Astrocyte (in vitro differentiated cells and primary cell): ENCODE measurements around the gene SLC22A14.

Experiments
- EZH2 ChIP-seq: IDR thresholded peaks from 2 replicates; pipeline ENCODE4 v1.6.1; 2012; ENCODE audit warnings: mild to moderate bottlenecking, low read length, inconsistent platforms; ENCODE audit not compliant: insufficient read depth
- TF ChIP-seq, protein P1 (sequence below): IDR thresholded peaks from 2 replicates; pipeline ENCODE4 v1.5.1; 2011; ENCODE audit warnings: low read depth, mild to moderate bottlenecking, inconsistent platforms, low read length, moderate library complexity; ENCODE audit not compliant: insufficient read depth

DNA sequence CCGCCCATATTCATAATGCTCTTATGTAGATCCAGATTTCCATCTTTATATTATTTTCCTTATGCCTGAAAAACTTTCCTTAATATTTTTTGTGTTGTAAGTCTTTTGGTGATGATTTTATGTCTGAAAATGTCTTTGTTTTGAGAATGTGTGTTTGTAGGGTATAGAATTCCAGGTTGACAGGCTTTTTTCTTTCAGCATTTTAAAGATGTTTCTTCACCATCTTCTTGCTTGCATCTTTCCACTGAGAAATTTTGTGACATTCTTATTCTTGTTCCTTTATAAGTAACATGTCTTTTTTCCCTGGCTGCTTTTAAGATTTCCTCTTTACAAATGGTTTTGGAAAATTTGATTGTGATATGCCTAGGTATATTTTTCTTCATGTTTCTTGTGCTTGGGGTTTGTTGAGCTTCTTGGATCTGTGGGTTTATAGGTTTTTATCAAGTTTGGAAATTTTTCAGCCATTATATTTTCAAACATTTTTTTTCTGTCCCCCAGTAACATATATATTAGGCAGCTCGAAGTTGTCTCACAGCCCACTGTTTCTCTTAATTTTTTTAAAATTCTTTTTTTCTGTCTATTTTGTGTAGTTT is 43.6 kb upstream of the SLC22A14 start:
- TF ChIP-seq, protein P1, sequence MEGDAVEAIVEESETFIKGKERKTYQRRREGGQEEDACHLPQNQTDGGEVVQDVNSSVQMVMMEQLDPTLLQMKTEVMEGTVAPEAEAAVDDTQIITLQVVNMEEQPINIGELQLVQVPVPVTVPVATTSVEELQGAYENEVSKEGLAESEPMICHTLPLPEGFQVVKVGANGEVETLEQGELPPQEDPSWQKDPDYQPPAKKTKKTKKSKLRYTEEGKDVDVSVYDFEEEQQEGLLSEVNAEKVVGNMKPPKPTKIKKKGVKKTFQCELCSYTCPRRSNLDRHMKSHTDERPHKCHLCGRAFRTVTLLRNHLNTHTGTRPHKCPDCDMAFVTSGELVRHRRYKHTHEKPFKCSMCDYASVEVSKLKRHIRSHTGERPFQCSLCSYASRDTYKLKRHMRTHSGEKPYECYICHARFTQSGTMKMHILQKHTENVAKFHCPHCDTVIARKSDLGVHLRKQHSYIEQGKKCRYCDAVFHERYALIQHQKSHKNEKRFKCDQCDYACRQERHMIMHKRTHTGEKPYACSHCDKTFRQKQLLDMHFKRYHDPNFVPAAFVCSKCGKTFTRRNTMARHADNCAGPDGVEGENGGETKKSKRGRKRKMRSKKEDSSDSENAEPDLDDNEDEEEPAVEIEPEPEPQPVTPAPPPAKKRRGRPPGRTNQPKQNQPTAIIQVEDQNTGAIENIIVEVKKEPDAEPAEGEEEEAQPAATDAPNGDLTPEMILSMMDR, result no peak
- no peak for TF ChIP-seq EZH2
